Neural cell (in vitro differentiated cells): ENCODE measurements around the gene LEUTX. TPM values are rescaled to one million over a fixed set of nuclear protein-coding genes. Genes with fewer than 3 reads are reported as not detected.

Experiments
- H2AFZ ChIP-seq: fragments of 200-600, 300-800 bp; sonication (generic), shearing (Covaris generic); 2 replicates; pipeline ENCODE4 v1.6.0; 2014; ENCODE audit warnings: low read depth, mild to moderate bottlenecking, antibody characterized with exemption, low read length, moderate library complexity
- H3F3A ChIP-seq: fragments of 200-600 bp; shearing (Covaris generic); 2 replicates; pipeline ENCODE4 v1.6.1; 2016; ENCODE audit warnings: mild to moderate bottlenecking, moderate library complexity, mixed read lengths, antibody characterized with exemption, low read length; ENCODE audit not compliant: insufficient read depth, poor library complexity, severe bottlenecking
- H3K27ac ChIP-seq: fragments of 200-600, 300-800 bp; sonication (generic), shearing (Covaris generic); 2 replicates; pipeline ENCODE4 v1.5.1; 2014; ENCODE audit warnings: mild to moderate bottlenecking, low read length, moderate library complexity
- H3K27me3 ChIP-seq: fragments of 300-800, 200-600 bp; sonication (generic), shearing (Covaris generic); 2 replicates; pipeline ENCODE4 v1.6.0; 2014; ENCODE audit warnings: mild to moderate bottlenecking, low read depth, low read length, moderate library complexity; ENCODE audit not compliant: insufficient read depth
- H3K36me3 ChIP-seq: fragments of 300-800, 200-600 bp; sonication (generic), shearing (Covaris generic); 2 replicates; pipeline ENCODE4 v1.5.1; 2014; ENCODE audit warnings: mild to moderate bottlenecking, antibody characterized with exemption, low read length, moderate library complexity; ENCODE audit not compliant: insufficient read depth
- H3K4me2 ChIP-seq: fragments of 300-800, 200-600 bp; sonication (generic), shearing (Covaris generic); 2 replicates; pipeline ENCODE4 v1.6.0; 2014; ENCODE audit warnings: mild to moderate bottlenecking, low read length
- H3K4me3 ChIP-seq: fragments of 300-800, 200-600 bp; sonication (generic), shearing (Covaris generic); 2 replicates; pipeline ENCODE4 v1.5.1; 2014; ENCODE audit warnings: mild to moderate bottlenecking, low read length, moderate library complexity
- H3K79me2 ChIP-seq: fragments of 200-600 bp; shearing (Covaris generic); replicated peaks from 2 replicates; pipeline ENCODE4 v1.6.0; 2014; ENCODE audit warnings: mild to moderate bottlenecking, low read length, moderate library complexity; ENCODE audit not compliant: insufficient read depth
- H3K9ac ChIP-seq: fragments of 300-800, 200-600 bp; sonication (generic), shearing (Covaris generic); 2 replicates; pipeline ENCODE4 v1.6.1; 2016; ENCODE audit warnings: mild to moderate bottlenecking, low read length, mixed read lengths
- H3K9me2 ChIP-seq: fragments of 200-600 bp; shearing (Covaris generic); 2 replicates; pipeline ENCODE4 v1.6.1; 2016; ENCODE audit warnings: mild to moderate bottlenecking, low read length, mixed read lengths; ENCODE audit not compliant: insufficient read depth
- H3K9me3 ChIP-seq: fragments of 200-600, 300-800 bp; sonication (generic), shearing (Covaris generic); 2 replicates; pipeline ENCODE4 v1.6.1; 2016; ENCODE audit warnings: mild to moderate bottlenecking, mixed run types, low read length, moderate library complexity, mixed read lengths
- H4K20me1 ChIP-seq: fragments of 200-600 bp; shearing (Covaris generic); 2 replicates; pipeline ENCODE4 v1.6.1; 2016; ENCODE audit warnings: mild to moderate bottlenecking, mixed run types; ENCODE audit not compliant: insufficient read depth
- CTCF ChIP-seq: fragments of 450-650 bp; IDR thresholded peaks from 2 replicates; pipeline ENCODE4 v1.5.1; 2014; ENCODE audit warnings: antibody characterized with exemption, mild to moderate bottlenecking, moderate library complexity; ENCODE audit not compliant: poor library complexity, severe bottlenecking
- EP300 ChIP-seq: fragments of 450-650 bp; conservative IDR thresholded peaks from 2 replicates; pipeline ENCODE4 v1.6.1; 2014; ENCODE audit warnings: antibody characterized with exemption, mild to moderate bottlenecking, moderate library complexity; ENCODE audit not compliant: poor library complexity, severe bottlenecking
- EZH2 ChIP-seq: fragments of 200-600, 300-800 bp; shearing (Covaris generic), sonication (generic); IDR thresholded peaks from 2 replicates; pipeline ENCODE4 v1.6.1; 2014; ENCODE audit warnings: antibody characterized with exemption, low read length, borderline replicate concordance, mild to moderate bottlenecking; ENCODE audit not compliant: insufficient read depth, poor library complexity, severe bottlenecking
- MXI1 ChIP-seq: fragments of 450-650 bp; conservative IDR thresholded peaks from 2 replicates; pipeline ENCODE4 v1.6.1; 2014; ENCODE audit warnings: antibody characterized with exemption, mild to moderate bottlenecking; ENCODE audit not compliant: poor library complexity, severe bottlenecking
- POLR2AphosphoS5 ChIP-seq: IDR thresholded peaks from 2 replicates; pipeline ENCODE4 v1.6.1; 2012
- RAD21 ChIP-seq: fragments of 450-650 bp; conservative IDR thresholded peaks from 2 replicates; pipeline ENCODE4 v1.6.1; 2014; ENCODE audit warnings: antibody characterized with exemption, mild to moderate bottlenecking, moderate library complexity
- REST ChIP-seq: IDR thresholded peaks from 2 replicates; pipeline ENCODE4 v1.6.1; 2012; ENCODE audit warnings: borderline replicate concordance
- SMC3 ChIP-seq: fragments of 450-650 bp; conservative IDR thresholded peaks from 2 replicates; pipeline ENCODE4 v1.6.1; 2014; ENCODE audit warnings: antibody characterized with exemption, mild to moderate bottlenecking, moderate library complexity; ENCODE audit not compliant: poor library complexity
- TAF1 ChIP-seq: IDR thresholded peaks from 2 replicates; pipeline ENCODE4 v1.6.1; 2012; ENCODE audit warnings: low read depth
- polyA plus RNA-seq: library from polyadenylated mRNA; depleted of rRNA; stranded (reverse); fragments of >200 nt; gene quantifications from 2 replicates; pipeline ENCODE4 v1.2.3, GENCODE V29; 2014

The LEUTX gene
- polyA plus RNA-seq, 1 donor from 2014 or later: not detected

- Histone ChIP-seq H3K27me3 (no peaks in the 10 kb centered on the region), H3K9me3 (no peaks in the 10 kb centered on the region), H3K36me3 (peaks cover 11% of the 10 kb centered on the region), H3K27ac (no peak overlapping the region), H3K79me2 (peaks cover 28% of the 10 kb centered on the region), H2AFZ (no peak overlapping the region), H3K4me3 (no peak overlapping the region), H3K4me2 (no peak overlapping the region), H3K9me2 (no peaks in the 10 kb centered on the region), H3F3A (peaks cover under 1% of the 10 kb centered on the region), H4K20me1 (no peaks in the 10 kb centered on the region), H3K9ac (no peak overlapping the region)
- no peak for TF ChIP-seq EZH2
- TF ChIP-seq REST: no peak
- no peak for TF ChIP-seq SMC3
- no peak for TF ChIP-seq MXI1
- TF ChIP-seq RAD21: no peak
- no peak for TF ChIP-seq TAF1
- TF ChIP-seq CTCF: no peak
- TF ChIP-seq POLR2AphosphoS5: no peak
- no peak for TF ChIP-seq EP300
These were observed 51.1 kb downstream of the LEUTX start for GRCh38 chr19:39829702-39830275.

GRCh38 chr19:39830406-39830805 lies 51.8 kb downstream of the LEUTX start:
- H3K4me3 ChIP-seq: no peak overlapping the region
- H3K9me3 ChIP-seq: no peaks in the 10 kb centered on the region
- no peaks in the 10 kb centered on the region for H3K27me3 ChIP-seq
- H3K36me3 ChIP-seq: peaks cover 14% of the 10 kb centered on the region
- peaks cover 28% of the 10 kb centered on the region for H3K79me2 ChIP-seq
- H2AFZ ChIP-seq: no peak overlapping the region
- TF ChIP-seq EZH2: no peak
- no peaks in the 10 kb centered on the region for H3F3A ChIP-seq
- H4K20me1 ChIP-seq: no peaks in the 10 kb centered on the region
- no peak overlapping the region for H3K4me2 ChIP-seq
- H3K27ac ChIP-seq: no peak overlapping the region
- no peaks in the 10 kb centered on the region for H3K9me2 ChIP-seq
- no peak overlapping the region for H3K9ac ChIP-seq

GRCh38 chr19:39830847-39831246 lies 52.2 kb downstream of the LEUTX start:
- H3K36me3 ChIP-seq: peaks cover 14% of the 10 kb centered on the region
- H3K27me3 ChIP-seq: no peaks in the 10 kb centered on the region
- H2AFZ ChIP-seq: no peak overlapping the region
- no peaks in the 10 kb centered on the region for H3K9me3 ChIP-seq
- no peak overlapping the region for H3K27ac ChIP-seq
- peaks cover 28% of the 10 kb centered on the region for H3K79me2 ChIP-seq
- H4K20me1 ChIP-seq: no peaks in the 10 kb centered on the region
- TF ChIP-seq SMC3 (no peak), EZH2 (no peak), RAD21 (no peak), TAF1 (no peak), CTCF (no peak), POLR2AphosphoS5 (no peak), EP300 (no peak), MXI1 (no peak), REST (no peak)
- no peaks in the 10 kb centered on the region for H3K9me2 ChIP-seq
- no peak overlapping the region for H3K4me2 ChIP-seq
- H3K9ac ChIP-seq: no peak overlapping the region
- H3K4me3 ChIP-seq: no peak overlapping the region
- no peaks in the 10 kb centered on the region for H3F3A ChIP-seq
